Measurements from ENCODE around the gene DPH1.
"Not testable (repeated sequence)": the region's sequence is repeated elsewhere in the genome, so short reads cannot be mapped to it uniquely, and the experiment has no call there.

- TF ChIP-seq, protein P1, sequence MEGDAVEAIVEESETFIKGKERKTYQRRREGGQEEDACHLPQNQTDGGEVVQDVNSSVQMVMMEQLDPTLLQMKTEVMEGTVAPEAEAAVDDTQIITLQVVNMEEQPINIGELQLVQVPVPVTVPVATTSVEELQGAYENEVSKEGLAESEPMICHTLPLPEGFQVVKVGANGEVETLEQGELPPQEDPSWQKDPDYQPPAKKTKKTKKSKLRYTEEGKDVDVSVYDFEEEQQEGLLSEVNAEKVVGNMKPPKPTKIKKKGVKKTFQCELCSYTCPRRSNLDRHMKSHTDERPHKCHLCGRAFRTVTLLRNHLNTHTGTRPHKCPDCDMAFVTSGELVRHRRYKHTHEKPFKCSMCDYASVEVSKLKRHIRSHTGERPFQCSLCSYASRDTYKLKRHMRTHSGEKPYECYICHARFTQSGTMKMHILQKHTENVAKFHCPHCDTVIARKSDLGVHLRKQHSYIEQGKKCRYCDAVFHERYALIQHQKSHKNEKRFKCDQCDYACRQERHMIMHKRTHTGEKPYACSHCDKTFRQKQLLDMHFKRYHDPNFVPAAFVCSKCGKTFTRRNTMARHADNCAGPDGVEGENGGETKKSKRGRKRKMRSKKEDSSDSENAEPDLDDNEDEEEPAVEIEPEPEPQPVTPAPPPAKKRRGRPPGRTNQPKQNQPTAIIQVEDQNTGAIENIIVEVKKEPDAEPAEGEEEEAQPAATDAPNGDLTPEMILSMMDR (conservative IDR thresholded peaks at IDR 0.05) = not testable (repeated sequence)
- TF ChIP-seq ZFX (IDR thresholded peaks at IDR 0.05) = not testable (repeated sequence)
Measured at GRCh38 chr17:2013220-2013993, 16.5 kb upstream of the DPH1 start.

Data from C4-2B (cell line).